Measurements from ENCODE around the gene IL18BP.

The IL18BP gene

GRCh38 chr11:71997594-71997993 is 1.1 kb upstream of the IL18BP start:
- DNase-seq: no peak

GRCh38 chr11:71998061-71998460 is 648 bp upstream of the IL18BP start:
- no peak for DNase-seq

GRCh38 chr11:71999362-71999761 is 653 bp downstream of the IL18BP start:
- DNase-seq: no peak

- no peak for DNase-seq
These were observed 1.1 kb downstream of the IL18BP start for GRCh38 chr11:71999798-72000197.

- no peak for DNase-seq
These were observed 1.6 kb downstream of the IL18BP start for GRCh38 chr11:72000202-72000867.

GRCh38 chr11:72001285-72001684 is 2.6 kb downstream of the IL18BP start:
- no peak for DNase-seq

- no peak for DNase-seq
These were observed 3.3 kb downstream of the IL18BP start for GRCh38 chr11:72001834-72002591.

- no peak for DNase-seq
These were observed 4.4 kb downstream of the IL18BP start for GRCh38 chr11:72002841-72003775.

- no peak for DNase-seq
These were observed 5.1 kb downstream of the IL18BP start for GRCh38 chr11:72003776-72004171.

GRCh38 chr11:72004515-72005346 is 6.0 kb downstream of the IL18BP start:
- DNase-seq: no peak

- no peak for DNase-seq
These were observed 6.9 kb downstream of the IL18BP start for GRCh38 chr11:72005347-72006260.

- DNase-seq: no peak
These were observed 7.8 kb downstream of the IL18BP start for GRCh38 chr11:72006309-72007088.

GRCh38 chr11:72007089-72007476 is 8.4 kb downstream of the IL18BP start:
- DNase-seq: no peak

- DNase-seq: no peak
These were observed 8.9 kb downstream of the IL18BP start for GRCh38 chr11:72007587-72007986.

GRCh38 chr11:72008728-72009127 is 10.0 kb downstream of the IL18BP start:
- no peak for DNase-seq

- DNase-seq: no peak
These were observed 10.4 kb downstream of the IL18BP start for GRCh38 chr11:72009156-72009555.

GRCh38 chr11:72010529-72011233 is 12.0 kb downstream of the IL18BP start:
- DNase-seq: no peak

GRCh38 chr11:72012091-72012630 is 13.5 kb downstream of the IL18BP start:
- DNase-seq: no peak

- no peak for DNase-seq
These were observed 14.4 kb downstream of the IL18BP start for GRCh38 chr11:72012897-72013721.
